DOHH2 (cell line): ENCODE results near the gene PCBD1.

Experiments
- CTCF ChIP-seq: fragments of 200-600 bp; sonication (generic); IDR thresholded peaks from one replicate; pipeline ENCODE4 v1.5.1; 2014; ENCODE audit warnings: antibody characterized with exemption, mild to moderate bottlenecking, low read depth, low read length; ENCODE audit not compliant: poor library complexity, severe bottlenecking
- EZH2phosphoT487 ChIP-seq: fragments of 200-600 bp; sonication (generic); IDR thresholded peaks from 2 replicates; pipeline ENCODE4 v1.6.1; 2017; ENCODE audit warnings: borderline replicate concordance, mild to moderate bottlenecking, antibody characterized with exemption, low read length, moderate library complexity, mixed read lengths

DNA sequence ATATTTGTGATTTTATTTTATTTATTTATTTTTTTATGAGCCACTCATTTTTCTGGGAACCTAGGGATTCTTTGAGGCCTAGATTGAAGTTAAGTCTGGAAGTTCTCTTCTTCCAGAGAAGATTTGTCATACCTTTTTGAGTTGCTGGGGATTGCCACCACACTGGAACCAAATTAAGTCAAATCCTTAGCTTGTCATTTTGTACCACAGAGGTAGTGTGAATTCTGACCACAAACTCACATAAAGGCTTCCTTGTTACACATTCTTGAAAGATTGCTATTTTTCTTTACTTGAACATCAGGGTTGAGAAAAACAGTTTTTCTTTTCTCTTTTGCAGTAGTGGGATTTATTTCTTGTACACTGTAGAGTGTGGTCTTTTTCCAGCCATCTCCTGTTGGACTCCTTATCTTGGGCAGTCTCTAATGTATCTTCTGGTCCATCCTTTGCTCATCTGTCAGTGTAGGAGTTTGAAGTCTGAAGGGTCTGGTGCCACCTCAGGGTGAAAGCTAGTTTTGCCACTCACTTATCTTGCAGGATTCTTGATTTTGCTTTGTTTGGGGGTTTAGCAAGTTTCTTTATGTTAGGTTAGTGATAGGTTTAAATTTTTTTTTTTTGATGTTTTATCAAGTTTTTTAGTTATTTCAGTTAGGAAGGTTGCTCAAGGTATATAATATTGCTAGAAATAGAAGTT is 24.8 kb downstream of the PCBD1 start:
- no peak for TF ChIP-seq CTCF
- no peak for TF ChIP-seq EZH2phosphoT487
